ENCODE measurements around the gene SPEG.

SPEG gene

DNA sequence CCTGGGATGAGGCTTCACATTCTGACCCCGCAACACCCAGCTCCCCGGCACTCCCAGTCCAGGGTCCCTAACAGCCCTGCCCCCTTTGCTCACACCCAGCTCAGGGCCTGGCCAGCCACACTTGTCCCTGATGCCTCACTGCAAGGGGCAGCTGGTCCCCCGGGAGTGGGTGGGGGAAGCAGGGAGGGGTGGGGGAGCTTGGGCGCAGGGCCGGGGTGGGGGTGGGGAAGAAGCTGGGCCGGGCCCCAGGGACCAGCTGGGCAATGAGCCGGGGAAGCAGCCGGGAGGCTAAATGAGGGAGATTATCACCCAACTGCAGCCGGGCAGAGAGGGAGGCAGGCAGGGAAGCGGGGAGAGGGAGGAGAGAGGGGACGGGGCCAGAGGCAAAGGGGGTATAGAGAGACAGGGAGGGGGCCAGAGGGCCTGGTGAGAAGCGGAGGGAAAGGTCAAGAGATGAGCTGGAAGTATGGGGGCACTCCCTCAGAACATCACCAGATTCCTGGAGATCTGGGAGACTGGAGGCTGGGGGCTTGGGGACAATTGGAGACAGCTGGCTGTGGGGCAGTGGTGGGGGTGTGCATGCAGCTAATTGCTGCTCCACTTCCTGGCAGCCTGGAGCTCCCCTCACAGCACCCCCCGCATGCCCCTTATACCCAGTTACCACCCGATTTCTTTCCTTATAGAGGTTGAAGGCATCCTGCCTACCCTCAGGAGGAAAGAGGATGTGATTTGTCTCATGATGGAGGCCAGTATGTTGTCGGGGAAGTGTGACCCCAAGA lies 77.1 kb downstream of the SPEG start:
- ChIA-PET POLR2A (ENCODE audit: low non-redundant PET) (no interaction called here), CTCF (interaction anchor here (0.6 to 1.2 kb wide), 3 partner anchors 9 to 20 kb away, joined by 3 to 4 read pairs (median 4); no protein-coding TSS in a partner anchor)

DNA sequence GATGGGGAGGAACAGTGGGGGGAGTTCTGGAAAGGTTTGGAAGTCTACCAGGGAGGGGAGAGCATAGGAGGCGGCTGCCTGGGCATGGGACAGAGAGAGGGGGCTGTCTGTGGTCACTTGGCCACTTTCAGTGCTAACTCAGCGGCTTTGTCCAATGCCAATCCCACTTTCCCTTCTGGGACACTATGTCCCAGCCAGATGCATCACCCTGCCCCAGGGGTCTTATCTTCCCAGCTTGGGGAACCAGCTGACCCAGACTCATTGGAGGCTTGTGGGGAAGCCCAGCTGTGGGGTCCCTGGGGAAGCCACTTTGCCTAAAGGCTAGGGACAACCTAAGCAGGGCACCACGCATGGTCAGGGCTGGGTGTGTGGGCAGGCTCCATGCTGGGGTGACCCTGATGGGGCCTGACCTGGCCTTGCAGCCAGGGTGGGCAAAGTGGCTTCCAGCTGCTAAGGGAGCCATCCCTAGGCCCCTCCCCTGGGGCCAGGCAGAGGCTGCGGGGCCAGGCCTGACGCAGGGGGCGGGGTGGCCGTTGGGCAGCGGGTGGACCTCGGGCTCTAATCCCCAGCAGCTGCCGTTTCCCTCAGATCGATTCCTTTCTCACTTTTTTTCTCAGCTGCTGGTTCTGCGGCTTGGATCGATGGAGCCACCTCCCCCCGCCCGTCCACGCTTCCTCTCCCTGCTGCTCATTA lies 78.0 kb downstream of the SPEG start:
- TF ChIP-seq CTCF (conservative IDR thresholded peaks at IDR 0.05; ENCODE audit: low read depth): no peak
- H3K27ac ChIP-seq: no peak overlapping the region
- ChIA-PET POLR2A (ENCODE audit: low non-redundant PET) (no interaction called here), CTCF (interaction anchor here (0.6 to 1.5 kb wide), 2 partner anchors 17 to 19 kb away, joined by 4 to 6 read pairs; no protein-coding TSS in a partner anchor)
- DNase-seq (ENCODE audit: low spot score): no peak

More for the DNA sequence above, 77.1 kb downstream of the SPEG start:
- no peak overlapping the region for H3K27ac ChIP-seq
- DNase-seq (ENCODE audit: low spot score): no peak
- TF ChIP-seq CTCF (conservative IDR thresholded peaks at IDR 0.05; ENCODE audit: low read depth): no peak

GRCh38 chr2:219513787-219514186 lies 79.1 kb downstream of the SPEG start:
- no peak for DNase-seq (ENCODE audit: low spot score)
- POLR2A ChIA-PET (ENCODE audit: low non-redundant PET): no interaction called here

GRCh38 chr2:219514196-219514761 lies 79.6 kb downstream of the SPEG start, which contains the start of gene ASIC4:
TSS of gene ASIC4 (plus strand) at chr2:219514482. CDS start at chr2:219514725, 243 bp downstream.
- POLR2A ChIA-PET (ENCODE audit: low non-redundant PET): interaction anchor here (0.6 kb wide), 1 partner anchor 46 kb away, joined by 3 read pairs; no protein-coding TSS in a partner anchor
- TF ChIP-seq CTCF (conservative IDR thresholded peaks at IDR 0.05; ENCODE audit: low read depth): no peak
- no peak for DNase-seq (ENCODE audit: low spot score)
- CTCF ChIA-PET: interaction anchor here (0.9 to 1.5 kb wide), 2 partner anchors 15 to 17 kb away, joined by 3 to 6 read pairs; no protein-coding TSS in a partner anchor
- H3K27ac ChIP-seq: no peak within 1 kb of the TSS

More at GRCh38 chr2:219513787-219514186, 79.1 kb downstream of the SPEG start:
- no peak overlapping the region for H3K27ac ChIP-seq
- CTCF ChIA-PET: interaction anchor here (0.6 to 1.5 kb wide), 3 partner anchors 12 to 17 kb away, joined by 3 to 6 read pairs (median 3); no protein-coding TSS in a partner anchor
- TF ChIP-seq CTCF (conservative IDR thresholded peaks at IDR 0.05; ENCODE audit: low read depth): no peak

GRCh38 chr2:219514836-219515235 lies 80.2 kb downstream of the SPEG start:
- CTCF ChIA-PET: no interaction called here
- no peak for TF ChIP-seq CTCF (conservative IDR thresholded peaks at IDR 0.05; ENCODE audit: low read depth)
- no peak for DNase-seq (ENCODE audit: low spot score)
- POLR2A ChIA-PET (ENCODE audit: low non-redundant PET): interaction anchor here (0.6 kb wide), 1 partner anchor 45 kb away, joined by 3 read pairs; no protein-coding TSS in a partner anchor
- no peak overlapping the region for H3K27ac ChIP-seq
